Measurements from ENCODE around the gene TOB1. TPM values are rescaled to one million over a fixed set of nuclear protein-coding genes. Genes with fewer than 3 reads are reported as not detected.

TOB1 gene
- total RNA-seq, 1 donor from 2014 or later = 70.1 TPM

- no peaks in the 10 kb centered on the region for H3K9me3 ChIP-seq
- no peak for ATAC-seq
Measured at GRCh38 chr17:50828508-50829170, 37.5 kb downstream of the TOB1 start.

GRCh38 chr17:50825188-50825587, 41.0 kb downstream of the TOB1 start:
- TF ChIP-seq, protein P1, sequence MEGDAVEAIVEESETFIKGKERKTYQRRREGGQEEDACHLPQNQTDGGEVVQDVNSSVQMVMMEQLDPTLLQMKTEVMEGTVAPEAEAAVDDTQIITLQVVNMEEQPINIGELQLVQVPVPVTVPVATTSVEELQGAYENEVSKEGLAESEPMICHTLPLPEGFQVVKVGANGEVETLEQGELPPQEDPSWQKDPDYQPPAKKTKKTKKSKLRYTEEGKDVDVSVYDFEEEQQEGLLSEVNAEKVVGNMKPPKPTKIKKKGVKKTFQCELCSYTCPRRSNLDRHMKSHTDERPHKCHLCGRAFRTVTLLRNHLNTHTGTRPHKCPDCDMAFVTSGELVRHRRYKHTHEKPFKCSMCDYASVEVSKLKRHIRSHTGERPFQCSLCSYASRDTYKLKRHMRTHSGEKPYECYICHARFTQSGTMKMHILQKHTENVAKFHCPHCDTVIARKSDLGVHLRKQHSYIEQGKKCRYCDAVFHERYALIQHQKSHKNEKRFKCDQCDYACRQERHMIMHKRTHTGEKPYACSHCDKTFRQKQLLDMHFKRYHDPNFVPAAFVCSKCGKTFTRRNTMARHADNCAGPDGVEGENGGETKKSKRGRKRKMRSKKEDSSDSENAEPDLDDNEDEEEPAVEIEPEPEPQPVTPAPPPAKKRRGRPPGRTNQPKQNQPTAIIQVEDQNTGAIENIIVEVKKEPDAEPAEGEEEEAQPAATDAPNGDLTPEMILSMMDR (IDR thresholded peaks at IDR 0.05) = no peak
- no peak for DNase-seq
- no peak for ATAC-seq
- Histone ChIP-seq H3K4me1 (no peaks in the 10 kb centered on the region), H3K27ac (no peak overlapping the region), H3K9me3 (no peaks in the 10 kb centered on the region), H3K27me3 (no peaks in the 10 kb centered on the region), H3K36me3 (no peaks in the 10 kb centered on the region), H3K4me3 (no peak overlapping the region)
- intact Hi-C loops (cut with DNase I) = no loop called here

More at GRCh38 chr17:50828508-50829170, 37.5 kb downstream of the TOB1 start:
- no peaks in the 10 kb centered on the region for H3K4me1 ChIP-seq
- H3K36me3 ChIP-seq = no peaks in the 10 kb centered on the region
- intact Hi-C loops (cut with DNase I) = no loop called here
- peak overlapping the region; percentile 55 for H3K27ac ChIP-seq
- no peak overlapping the region for H3K4me3 ChIP-seq
- H3K27me3 ChIP-seq = no peaks in the 10 kb centered on the region
- TF ChIP-seq, protein P1 (IDR thresholded peaks at IDR 0.05) = no peak
- no peak for DNase-seq

DNA sequence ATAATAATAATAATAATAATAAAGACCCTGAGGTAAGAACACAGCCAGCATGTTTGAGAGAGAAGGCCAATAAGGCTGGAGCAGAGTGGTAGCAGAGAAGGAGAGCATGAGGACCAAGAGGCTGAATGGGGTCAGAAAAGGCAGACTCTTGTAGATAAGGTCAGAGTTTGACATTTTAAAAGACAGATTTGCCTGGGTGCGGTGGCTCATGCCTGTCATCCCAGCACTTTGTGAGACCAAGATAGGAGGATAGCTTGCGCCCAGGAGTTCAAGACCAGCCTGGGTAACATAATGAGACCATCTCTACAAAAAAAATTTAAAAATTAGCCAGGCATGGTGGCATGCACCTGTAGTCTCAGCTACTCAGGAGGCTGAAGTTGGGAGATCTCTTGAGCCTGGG, 41.7 kb downstream of the TOB1 start:
- ATAC-seq = no peak

DNA sequence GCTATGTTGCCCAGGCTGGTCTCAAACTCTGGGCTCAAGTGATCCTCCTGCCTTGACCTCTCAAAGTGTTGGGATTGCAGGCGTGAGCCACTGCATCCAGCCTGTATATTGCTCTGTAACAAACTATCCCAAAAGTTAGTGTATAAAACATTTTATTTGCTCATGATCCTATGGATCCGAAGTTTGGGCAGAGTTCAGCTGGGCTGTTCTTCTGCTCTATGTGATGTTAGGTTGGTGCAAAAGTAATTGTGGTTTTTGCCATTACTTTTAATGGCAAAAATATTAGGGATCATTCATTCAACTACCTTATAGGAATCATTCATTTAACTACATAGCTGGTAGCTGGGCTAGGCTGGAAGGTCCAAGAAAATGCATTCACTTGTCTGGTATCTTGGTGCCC, 43.6 kb downstream of the TOB1 start:
- TF ChIP-seq, protein P1 (IDR thresholded peaks at IDR 0.05) = no peak
- no peaks in the 10 kb centered on the region for H3K4me1 ChIP-seq
- H3K4me3 ChIP-seq = no peak overlapping the region
- peaks cover 4% of the 10 kb centered on the region for H3K27me3 ChIP-seq
- H3K36me3 ChIP-seq = no peaks in the 10 kb centered on the region
- intact Hi-C loops (cut with DNase I) = no loop called here
- no peak for ATAC-seq
- DNase-seq = no peak
- no peaks in the 10 kb centered on the region for H3K9me3 ChIP-seq
- H3K27ac ChIP-seq = no peak overlapping the region

More for the DNA sequence above, 41.7 kb downstream of the TOB1 start:
- H3K9me3 ChIP-seq = no peaks in the 10 kb centered on the region
- no peaks in the 10 kb centered on the region for H3K27me3 ChIP-seq
- no peak overlapping the region for H3K4me3 ChIP-seq
- no peaks in the 10 kb centered on the region for H3K36me3 ChIP-seq
- TF ChIP-seq, protein P1 (IDR thresholded peaks at IDR 0.05) = no peak
- intact Hi-C loops (cut with DNase I) = no loop called here
- no peaks in the 10 kb centered on the region for H3K4me1 ChIP-seq
- DNase-seq = no peak
- no peak overlapping the region for H3K27ac ChIP-seq

DNA sequence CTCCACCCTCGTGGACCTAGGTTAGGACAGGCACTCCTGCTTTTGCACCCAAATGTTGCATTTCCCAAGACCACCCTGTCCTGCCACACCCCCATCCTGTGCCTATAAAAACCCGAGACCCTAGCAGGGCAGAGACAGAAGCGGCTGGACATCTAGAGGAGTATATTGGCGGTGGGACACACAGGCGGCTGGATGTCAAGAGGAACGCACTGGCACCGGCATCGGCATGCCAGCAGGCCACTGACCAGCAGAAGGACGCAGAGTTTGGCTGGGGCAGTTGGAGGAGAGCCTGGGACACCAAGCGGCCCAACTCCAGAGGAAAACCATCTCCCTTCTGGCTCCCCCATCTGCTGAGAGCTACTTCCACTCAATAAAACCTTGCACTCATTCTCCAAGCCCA, 45.5 kb downstream of the TOB1 start:
- Histone ChIP-seq H3K4me1 (no peaks in the 10 kb centered on the region), H3K27ac (no peak overlapping the region), H3K9me3 (no peaks in the 10 kb centered on the region), H3K4me3 (no peak overlapping the region), H3K36me3 (no peaks in the 10 kb centered on the region), H3K27me3 (peaks cover 10% of the 10 kb centered on the region)
- ATAC-seq (no peak), DNase-seq (no peak)
- intact Hi-C loops (cut with DNase I) = no loop called here
- TF ChIP-seq, protein P1 (IDR thresholded peaks at IDR 0.05) = no peak

Data from upper lobe of right lung (tissue), 1 donor.